Aorta (tissue), 5 donors: ENCODE measurements around the gene MYO18B. TPM values are rescaled to one million over a fixed set of nuclear protein-coding genes. Genes with fewer than 3 reads are reported as not detected.

Source experiments
- ATAC-seq: fragments of 200-7000 bp; cut with Tn5 transposase; one replicate; pipeline ENCODE4 v1.9.1; 2022; ENCODE audit warnings: moderate library complexity; ENCODE audit not compliant: low FRiP score
- DNase-seq, 2 donors: peaks; one replicate each; pipeline ENCODE4 v3.0.0-alpha.2; 2020
- H3K27ac ChIP-seq, 2 donors: one replicate each; pipeline ENCODE4 v1.5.1; 2013; ENCODE audit warnings: low read length in 2 of 2, mild to moderate bottlenecking in 2 of 2, moderate library complexity in 2 of 2, control low read depth in 1 of 2, inconsistent platforms in 1 of 2, low read depth in 1 of 2
- H3K27me3 ChIP-seq, 2 donors: one replicate each; pipeline ENCODE4 v1.6.1; 2013; ENCODE audit warnings: control low read depth in 1 of 2, low read length in 1 of 2, mild to moderate bottlenecking in 1 of 2, moderate library complexity in 1 of 2; ENCODE audit not compliant: insufficient read depth in 2 of 2, control insufficient read depth in 1 of 2
- H3K36me3 ChIP-seq, 2 donors: one replicate each; pipeline ENCODE4 v1.6.1; 2013; ENCODE audit warnings: control low read depth in 1 of 2, low read length in 1 of 2, mild to moderate bottlenecking in 1 of 2; ENCODE audit not compliant: insufficient read depth in 2 of 2, control insufficient read depth in 1 of 2
- H3K4me1 ChIP-seq, 2 donors: one replicate each; pipeline ENCODE4 v1.6.1; 2013; ENCODE audit warnings: low read length in 2 of 2, control low read depth in 1 of 2, mild to moderate bottlenecking in 1 of 2, moderate library complexity in 1 of 2; ENCODE audit not compliant: insufficient read depth in 2 of 2, control insufficient read depth in 1 of 2
- H3K4me3 ChIP-seq, 2 donors: one replicate each; pipeline ENCODE4 v1.5.1; 2013; ENCODE audit warnings: low read length in 2 of 2, control low read depth in 1 of 2, mild to moderate bottlenecking in 1 of 2
- H3K9me3 ChIP-seq: one replicate; pipeline ENCODE4 v1.6.1; 2013; ENCODE audit warnings: mild to moderate bottlenecking, low read length; ENCODE audit not compliant: control insufficient read depth
- WGBS, 2 donors: extraction: QIAGEN DNeasy Blood & Tissue Kit; methylation state at CpG; one replicate each; pipeline ENCODE4 v1.1.7; 2013; 5-methylcytosine and 5-hydroxymethylcytosine counted together
- intact Hi-C, 2 donors: fragments of 100-400 bp; cut with DNase I; formaldehyde crosslinking; loops; one replicate each; pipeline versions ENCODE4 v1.14.2 to v1.15.0; 2022
- long read RNA-seq, 2 donors: library from polyadenylated mRNA; unstranded; transcript quantifications; one replicate each; pipeline ENCODE4 v2.0.0, GENCODE V29; 2020 to 2021
- polyA plus RNA-seq, 2 donors: library from polyadenylated mRNA; stranded (reverse); fragments of 200-250 nt; gene quantifications; one replicate each; pipeline ENCODE4 v1.2.3, GENCODE V29; 2013
- total RNA-seq, 2 donors: library from RNA; stranded (reverse); fragmentation: NEBNext Ultra II Directional; extraction: Animal tissue kit (Norgen Biotek cat#: 25700); gene quantifications; one replicate each; pipeline ENCODE4 v1.2.1, GENCODE V29; 2021
- donor health status: healthy with polysubstance abuse.
- donor health status: Bipolar disorder and iron deficiency.
- donor health status: DM: no; HTN: no; CAD: no.
- donor health status: DM: no; HTN: no; CAD: no.
- donor health status: DM: yes; HTN: yes; CAD: no.

MYO18B gene
- total RNA-seq (10 to 100 TPM; 19.9 to 31.6 TPM), polyA plus RNA-seq (10 to 100 TPM; 10.1 to 24.3 TPM)
- long read RNA-seq, donor 1, partial matches to known transcripts: 25 of 59 reads
- long read RNA-seq, donor 1, other reads (novel, unspliced or antisense): 34 of 59 reads
- long read RNA-seq, donor 2, partial matches to known transcripts: 5 of 15 reads
- long read RNA-seq, donor 2, other reads (novel, unspliced or antisense): 10 of 15 reads

DNA sequence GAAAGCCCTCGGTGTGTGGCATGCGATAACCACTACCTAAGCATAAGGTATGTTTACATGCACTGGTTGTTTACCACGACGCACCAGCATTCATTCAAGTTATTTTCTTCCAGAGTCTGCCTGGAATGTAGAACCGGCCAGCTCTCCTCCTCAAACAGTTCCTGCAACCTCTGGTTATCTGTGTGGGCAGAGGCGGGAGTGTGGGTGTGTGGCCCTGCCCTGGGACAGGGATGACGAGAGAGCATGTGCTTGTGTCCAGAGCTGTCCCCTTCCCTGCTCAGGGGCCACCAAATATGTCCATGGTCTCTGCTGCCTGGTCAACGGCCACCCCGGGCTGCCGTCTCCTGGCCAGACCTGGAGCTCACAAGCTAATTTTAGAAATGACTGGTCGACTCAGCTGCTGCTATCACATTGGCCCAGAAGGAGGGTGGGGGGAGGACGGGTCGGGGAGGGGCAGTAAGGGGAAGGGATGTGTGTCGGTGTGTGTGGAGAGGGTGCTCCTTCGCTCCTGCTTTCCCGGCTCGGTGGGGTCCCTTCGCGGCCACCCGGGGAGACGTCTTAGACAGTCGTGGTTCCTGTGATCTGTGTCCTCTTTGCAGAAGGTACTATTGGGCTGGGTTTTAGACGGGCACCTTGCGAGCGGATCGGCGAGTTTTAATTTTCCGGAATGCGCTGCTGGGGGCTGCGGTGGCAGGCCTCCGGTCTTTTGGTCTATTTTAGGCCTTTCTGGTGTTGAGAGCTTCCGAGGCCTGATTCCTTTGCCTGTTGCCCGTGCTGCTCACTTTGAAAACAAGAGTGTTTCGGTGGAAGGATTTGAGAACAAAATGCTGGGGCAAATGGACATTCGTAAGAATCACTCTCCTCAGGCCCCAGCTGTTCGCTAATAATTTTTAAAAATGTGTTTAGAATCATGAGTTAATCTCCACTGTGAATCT, at the start of gene MYO18B:
TSS of gene MYO18B (plus strand) at position 497 of the 935 bp plus-strand sequence. CDS start 18,905 bp downstream, outside the sequence.
- no peaks in the 10 kb centered on the region for H3K27me3 ChIP-seq
- H3K36me3 ChIP-seq: no peaks in the 10 kb centered on the region
- peaks cover 0 to 4% of the 10 kb centered on the region in 2 donors for H3K4me1 ChIP-seq
- ATAC-seq: peak; percentile 82
- WGBS, 2 donors: 18 to 22% methylated on average over 36 of the region's 36 CpGs
- H3K4me3 ChIP-seq: peak within 1 kb of the TSS; percentile 73 to 85
- peak; percentile 81 to 82 for DNase-seq
- no peaks in the 10 kb centered on the region for H3K9me3 ChIP-seq
- peak within 1 kb of the TSS; percentile 83 to 91 for H3K27ac ChIP-seq
- intact Hi-C loops: no loop called here

DNA sequence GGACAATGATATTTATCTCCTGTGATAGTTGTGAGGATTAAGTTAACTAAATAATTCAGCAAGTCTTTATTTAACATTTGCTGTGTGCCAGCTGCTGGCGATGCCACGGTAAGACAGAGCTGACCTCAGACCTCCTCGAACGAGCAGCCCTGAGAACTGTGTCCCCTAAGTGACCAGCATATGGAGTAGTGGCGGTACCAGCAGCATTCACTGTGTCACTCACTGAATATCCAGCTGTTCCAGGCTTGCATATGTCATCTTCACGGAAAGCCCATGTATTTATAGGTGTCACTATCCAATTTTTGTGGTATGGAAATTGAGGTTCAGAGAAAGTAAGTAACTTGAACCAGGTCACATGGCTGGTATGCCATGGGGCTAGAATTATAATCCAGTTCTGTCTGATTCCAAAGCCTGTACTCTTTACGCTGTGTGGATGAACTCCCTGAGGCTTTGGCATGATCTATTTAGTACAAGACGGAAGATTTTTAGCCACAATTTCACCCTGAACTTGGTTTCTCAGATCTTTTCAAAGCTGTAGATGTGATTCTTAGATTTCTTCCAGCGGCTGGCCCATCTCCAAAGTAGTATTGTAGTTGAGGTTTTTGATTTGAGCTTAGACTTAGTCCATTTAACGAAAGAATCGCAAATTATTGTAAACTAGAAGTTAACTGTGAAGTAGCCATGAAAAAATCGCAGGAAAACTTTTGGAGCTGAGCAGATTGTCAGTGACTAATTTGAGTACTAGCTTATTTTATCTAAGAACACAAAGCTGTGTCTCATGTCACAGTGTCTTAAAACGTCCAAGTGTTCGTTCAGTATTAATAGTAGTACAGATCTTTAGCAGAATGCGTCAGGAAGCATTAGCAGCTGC, 49.4 kb upstream of the MYO18B start:
- Histone ChIP-seq H3K4me1 (no peaks in the 10 kb centered on the region), H3K27me3 (no peaks in the 10 kb centered on the region), H3K9me3 (no peaks in the 10 kb centered on the region), H3K4me3 (no peak overlapping the region), H3K36me3 (no peaks in the 10 kb centered on the region), H3K27ac (no peak overlapping the region)
- ATAC-seq (no peak), DNase-seq (no peak)
- 79 to 82% methylated on average over 15 of the region's 15 CpGs for WGBS, 2 donors
- intact Hi-C loops: no loop called here

- Histone ChIP-seq H3K9me3 (no peaks in the 10 kb centered on the region), H3K4me3 (no peak overlapping the region), H3K36me3 (no peaks in the 10 kb centered on the region), H3K4me1 (no peaks in the 10 kb centered on the region), H3K27me3 (no peaks in the 10 kb centered on the region), H3K27ac (no peak overlapping the region)
- no peak for ATAC-seq
- WGBS, 2 donors: 91 to 98% methylated on average over 4 of the region's 4 CpGs
- intact Hi-C loops: no loop called here
- DNase-seq: no peak
Observed at GRCh38 chr22:25693268-25693565, 48.8 kb upstream of the MYO18B start.

DNA sequence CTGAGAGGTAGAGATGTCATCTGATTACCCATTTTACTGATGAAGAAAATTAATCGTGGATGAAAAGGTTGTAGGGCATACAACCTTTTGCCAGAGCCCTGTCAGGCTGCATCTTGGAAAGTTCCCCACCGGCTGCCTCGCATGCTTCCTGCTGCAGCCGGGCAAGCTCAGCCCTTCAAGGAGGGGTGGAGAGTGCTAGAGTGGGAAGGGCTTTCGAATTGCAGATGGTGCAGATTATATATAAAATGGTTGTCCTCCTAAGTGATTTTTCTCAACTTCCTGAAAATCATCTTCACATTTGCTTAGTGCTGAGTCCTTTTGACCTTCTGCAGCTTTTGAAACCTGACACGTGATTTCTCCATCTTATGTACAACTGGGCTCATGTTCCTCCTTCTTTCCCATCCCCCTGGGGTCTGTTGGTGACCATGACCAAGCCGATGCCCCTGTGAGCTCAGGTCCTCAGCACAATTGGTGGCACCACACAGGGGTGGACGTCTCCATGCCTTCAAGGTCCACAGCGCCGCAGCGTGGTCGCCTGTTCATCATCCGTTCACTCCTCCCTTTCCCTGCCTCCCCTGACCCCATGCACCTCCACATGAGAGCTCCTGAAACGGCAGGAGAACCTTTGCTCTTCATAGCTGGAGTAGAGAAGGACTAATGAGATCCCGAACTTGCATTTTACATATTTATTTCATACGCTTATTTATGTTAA, 47.6 kb upstream of the MYO18B start:
- DNase-seq (peak in 1 of 2 donors; percentile 67), ATAC-seq (no peak)
- Histone ChIP-seq H3K27me3 (no peaks in the 10 kb centered on the region), H3K4me1 (no peaks in the 10 kb centered on the region), H3K9me3 (no peaks in the 10 kb centered on the region), H3K27ac (no peak overlapping the region), H3K36me3 (no peaks in the 10 kb centered on the region), H3K4me3 (no peak overlapping the region)
- intact Hi-C loops: no loop called here
- WGBS, 2 donors: 90% methylated on average over 16 of the region's 16 CpGs

- ATAC-seq (no peak), DNase-seq (no peak)
- Histone ChIP-seq H3K27ac (no peak overlapping the region), H3K9me3 (no peaks in the 10 kb centered on the region), H3K36me3 (no peaks in the 10 kb centered on the region), H3K27me3 (no peaks in the 10 kb centered on the region), H3K4me3 (no peak overlapping the region), H3K4me1 (no peaks in the 10 kb centered on the region)
- intact Hi-C loops: no loop called here
- 69 to 73% methylated on average over 5 of the region's 5 CpGs for whole genome bisulfite sequencing, 2 donors
Observed at GRCh38 chr22:25695146-25695545, 46.8 kb upstream of the MYO18B start.

- H3K27ac ChIP-seq: no peak overlapping the region
- intact Hi-C loops: no loop called here
- no peaks in the 10 kb centered on the region for H3K4me1 ChIP-seq
- DNase-seq: no peak
- 76 to 84% methylated on average over 2 of the region's 2 CpGs for WGBS, 2 donors
- no peaks in the 10 kb centered on the region for H3K27me3 ChIP-seq
- H3K4me3 ChIP-seq: no peak overlapping the region
- no peak for ATAC-seq
- H3K36me3 ChIP-seq: no peaks in the 10 kb centered on the region
- no peaks in the 10 kb centered on the region for H3K9me3 ChIP-seq
Observed at GRCh38 chr22:25696763-25697162, 45.2 kb upstream of the MYO18B start.

GRCh38 chr22:25697181-25697664, 44.8 kb upstream of the MYO18B start:
- no peaks in the 10 kb centered on the region for H3K4me1 ChIP-seq
- intact Hi-C loops: no loop called here
- no peaks in the 10 kb centered on the region for H3K36me3 ChIP-seq
- DNase-seq: no peak
- no peak overlapping the region for H3K4me3 ChIP-seq
- H3K9me3 ChIP-seq: no peaks in the 10 kb centered on the region
- no peak for ATAC-seq
- H3K27ac ChIP-seq: no peak overlapping the region
- H3K27me3 ChIP-seq: no peaks in the 10 kb centered on the region
- 83 to 87% methylated on average over 5 of the region's 5 CpGs for WGBS, 2 donors

- Histone ChIP-seq H3K27me3 (no peaks in the 10 kb centered on the region), H3K27ac (no peak overlapping the region), H3K36me3 (no peaks in the 10 kb centered on the region), H3K9me3 (no peaks in the 10 kb centered on the region), H3K4me3 (no peak overlapping the region), H3K4me1 (no peaks in the 10 kb centered on the region)
- no peak for DNase-seq
- ATAC-seq: no peak
- intact Hi-C loops: no loop called here
- 91 to 94% methylated on average over 2 of the region's 2 CpGs for WGBS, 2 donors
Observed at GRCh38 chr22:25697978-25698377, 44.0 kb upstream of the MYO18B start.
